GM18526 (cell line): Measurements from ENCODE around the gene MFSD2B.

Experiments
- POLR2A ChIP-seq: IDR thresholded peaks from 3 replicates; pipeline ENCODE4 v1.6.1; 2011; ENCODE audit not compliant: insufficient read length; ENCODE audit errors: extremely low read depth

MFSD2B gene

GRCh38 chr2:24009680-24010476, at the start of gene MFSD2B:
Gene MFSD2B, plus strand, starts transcription at chr2:24010085. Its CDS starts 12 bp downstream, at chr2:24010097.
- TF ChIP-seq POLR2A, result no peak

GRCh38 chr2:23967846-23968245, 42.0 kb upstream of the MFSD2B start:
- TF ChIP-seq POLR2A, result no peak

GRCh38 chr2:23976883-23977282, 33.0 kb upstream of the MFSD2B start:
- no peak for TF ChIP-seq POLR2A

- TF ChIP-seq POLR2A, result no peak
These were observed 21.5 kb upstream of the MFSD2B start for GRCh38 chr2:23988371-23988770.

- no peak for TF ChIP-seq POLR2A
These were observed 17.0 kb upstream of the MFSD2B start for GRCh38 chr2:23992931-23993330.

- TF ChIP-seq POLR2A, result no peak
These were observed 16.1 kb upstream of the MFSD2B start for GRCh38 chr2:23993736-23994269.

- no peak for TF ChIP-seq POLR2A
These were observed 15.3 kb upstream of the MFSD2B start for GRCh38 chr2:23994567-23994966.

- no peak for TF ChIP-seq POLR2A
These were observed 2.2 kb upstream of the MFSD2B start for GRCh38 chr2:24007693-24008092.

GRCh38 chr2:24008672-24009366, 1.1 kb upstream of the MFSD2B start:
- no peak for TF ChIP-seq POLR2A

GRCh38 chr2:24009367-24009679, 562 bp upstream of the MFSD2B start:
- TF ChIP-seq POLR2A, result no peak

- TF ChIP-seq POLR2A, result no peak
These were observed 778 bp downstream of the MFSD2B start for GRCh38 chr2:24010477-24011249.

- TF ChIP-seq POLR2A, result no peak
These were observed 1.6 kb downstream of the MFSD2B start for GRCh38 chr2:24011250-24012104.

GRCh38 chr2:24012521-24013188, 2.8 kb downstream of the MFSD2B start:
- TF ChIP-seq POLR2A, result no peak

- no peak for TF ChIP-seq POLR2A
These were observed 5.9 kb downstream of the MFSD2B start for GRCh38 chr2:24015562-24016375.

- TF ChIP-seq POLR2A, result no peak
These were observed 6.5 kb downstream of the MFSD2B start for GRCh38 chr2:24016376-24016761.
